Uterus (tissue), 4 donors: ENCODE data around the gene LMNTD1. TPM values are rescaled to one million over a fixed set of nuclear protein-coding genes. Genes with fewer than 3 reads are reported as not detected.

Source experiments
- DNase-seq, 2 donors: peaks; one replicate each; pipeline ENCODE4 v3.0.0-alpha.2; 2019 to 2020
- H3K27ac ChIP-seq, 2 donors: fragments of 200-600 bp; sonication (generic); 1 replicate in 1 of 2; 2 replicates in 1 of 2; pipeline ENCODE4 v1.5.1; 2016 to 2018
- H3K27me3 ChIP-seq, 2 donors: fragments of 200-600 bp; sonication (generic); one replicate each; pipeline ENCODE4 v1.5.1; 2018 to 2019; ENCODE audit warnings: control low read depth in 1 of 2
- H3K36me3 ChIP-seq, 2 donors: fragments of 200-600 bp; sonication (generic); one replicate each; pipeline ENCODE4 v1.5.1; 2019; ENCODE audit warnings: control low read depth in 1 of 2
- H3K4me1 ChIP-seq, 2 donors: fragments of 200-600 bp; sonication (generic); one replicate each; pipeline ENCODE4 v1.5.1; 2018 to 2019; ENCODE audit warnings: control low read depth in 1 of 2
- H3K4me3 ChIP-seq, 2 donors: fragments of 200-600 bp; sonication (generic); 1 replicate in 1 of 2; 2 replicates in 1 of 2; pipeline ENCODE4 v1.5.1; 2018 to 2019; ENCODE audit warnings: mild to moderate bottlenecking in 1 of 2
- H3K9me3 ChIP-seq, 2 donors: fragments of 200-600 bp; sonication (generic); one replicate each; pipeline ENCODE4 v1.5.1; 2019; ENCODE audit warnings: control low read depth in 1 of 2
- CTCF ChIP-seq, 4 experiments: fragments of 200-600 bp in 2 of 4; fragments of 450-650 bp in 2 of 4; sonication (generic) in 2 of 4; IDR thresholded peaks; one replicate each; pipeline ENCODE4 v1.5.1; 2016 to 2019; ENCODE audit warnings: antibody characterized with exemption in 4 of 4, mild to moderate bottlenecking in 2 of 4, moderate library complexity in 1 of 4
- POLR2A ChIP-seq, 2 donors: fragments of 450-650 bp; IDR thresholded peaks; one replicate each; pipeline ENCODE4 v1.6.1; 2016; ENCODE audit warnings: antibody characterized with exemption in 2 of 2, mild to moderate bottlenecking in 1 of 2, moderate library complexity in 1 of 2
- intact Hi-C: fragments of 100-400 bp; cut with DNase I; formaldehyde crosslinking; loops from one replicate; pipeline ENCODE4 v1.15.1; 2023; ENCODE audit warnings: low total_unique reads
- total RNA-seq, 4 donors: library from RNA; depleted of rRNA in 3 of 4; stranded (reverse); fragments of >200 nt in 3 of 4; gene quantifications; one replicate each; pipeline versions ENCODE4 v1.1.0 to v1.2.4, GENCODE V29; 2014 to 2023
- donor health status: DM: yes; HTN: yes; CAD: no.

The LMNTD1 gene
- total RNA-seq, 4 donors from 2014 or later, result 6.6 TPM; not detected in 3

- H3K9me3 ChIP-seq, result no peaks in the 10 kb centered on the region
- H3K27me3 ChIP-seq, result no peaks in the 10 kb centered on the region
- DNase-seq, result no peak
- no peak for TF ChIP-seq POLR2A (IDR thresholded peaks at IDR 0.05)
- no peak for TF ChIP-seq CTCF (IDR thresholded peaks at IDR 0.05)
- no peak overlapping the region for H3K4me3 ChIP-seq
- no peaks in the 10 kb centered on the region for H3K36me3 ChIP-seq
- intact Hi-C loops, result no loop called here
- H3K4me1 ChIP-seq, result no peaks in the 10 kb centered on the region
- no peak overlapping the region for H3K27ac ChIP-seq
Measured at GRCh38 chr12:25556153-25556552, 3.1 kb upstream of the LMNTD1 start.

- Histone ChIP-seq H3K36me3 (no peaks in the 10 kb centered on the region), H3K9me3 (no peaks in the 10 kb centered on the region), H3K4me1 (no peaks in the 10 kb centered on the region), H3K27ac (no peak overlapping the region), H3K27me3 (no peaks in the 10 kb centered on the region), H3K4me3 (no peak overlapping the region)
- no peak for TF ChIP-seq CTCF (IDR thresholded peaks at IDR 0.05)
- TF ChIP-seq POLR2A (IDR thresholded peaks at IDR 0.05), result no peak
- intact Hi-C loops, result no loop called here
- no peak for DNase-seq
Measured at GRCh38 chr12:25552681-25553080, 402 bp downstream of the LMNTD1 start.

- intact Hi-C loops, result no loop called here
Measured at GRCh38 chr12:25550186-25550585, 2.9 kb downstream of the LMNTD1 start.

GRCh38 chr12:25549120-25549519, 4.0 kb downstream of the LMNTD1 start:
- no peak for DNase-seq
- no peaks in the 10 kb centered on the region for H3K27me3 ChIP-seq
- no peak overlapping the region for H3K4me3 ChIP-seq
- TF ChIP-seq POLR2A (IDR thresholded peaks at IDR 0.05) (no peak), CTCF (IDR thresholded peaks at IDR 0.05) (no peak)
- H3K36me3 ChIP-seq, result no peaks in the 10 kb centered on the region
- H3K9me3 ChIP-seq, result no peaks in the 10 kb centered on the region
- no peaks in the 10 kb centered on the region for H3K4me1 ChIP-seq
- intact Hi-C loops, result no loop called here
- H3K27ac ChIP-seq, result no peak overlapping the region

More at GRCh38 chr12:25550186-25550585, 2.9 kb downstream of the LMNTD1 start:
- TF ChIP-seq CTCF (IDR thresholded peaks at IDR 0.05) (no peak), POLR2A (IDR thresholded peaks at IDR 0.05) (no peak)
- no peaks in the 10 kb centered on the region for H3K36me3 ChIP-seq
- no peaks in the 10 kb centered on the region for H3K27me3 ChIP-seq
- H3K4me3 ChIP-seq, result no peak overlapping the region
- no peak for DNase-seq
- no peak overlapping the region for H3K27ac ChIP-seq
- H3K9me3 ChIP-seq, result no peaks in the 10 kb centered on the region
- no peaks in the 10 kb centered on the region for H3K4me1 ChIP-seq

GRCh38 chr12:25546318-25546717, 6.8 kb downstream of the LMNTD1 start:
- TF ChIP-seq POLR2A (IDR thresholded peaks at IDR 0.05) (no peak), CTCF (IDR thresholded peaks at IDR 0.05) (no peak)
- Histone ChIP-seq H3K4me1 (no peaks in the 10 kb centered on the region), H3K4me3 (no peak overlapping the region), H3K27me3 (no peaks in the 10 kb centered on the region), H3K27ac (no peak overlapping the region), H3K36me3 (no peaks in the 10 kb centered on the region), H3K9me3 (no peaks in the 10 kb centered on the region)
- DNase-seq, result no peak
- intact Hi-C loops, result no loop called here
